Left colon (tissue), 2 donors: ENCODE measurements around the gene FFAR1. TPM values are rescaled to one million over a fixed set of nuclear protein-coding genes. Genes with fewer than 3 reads are reported as not detected.

Source experiments
- ATAC-seq: fragments of 200-7000 bp; cut with Tn5 transposase; one replicate; pipeline ENCODE4 v1.9.1; 2020; ENCODE audit warnings: mild to moderate bottlenecking, moderate library complexity
- DNase-seq, 2 donors: peaks; one replicate each; pipeline ENCODE4 v3.0.0-alpha.2; 2020
- intact Hi-C, 2 donors: fragments of 100-400 bp; cut with DNase I in 1 of 2; cut with micrococcal nuclease in 1 of 2; formaldehyde crosslinking; loops; one replicate each; pipeline versions ENCODE4 v1.11.2 to v1.14.0; 2022; cut with DNase I, micrococcal nuclease
- total RNA-seq, 2 donors: library from RNA; stranded (reverse); fragmentation: NEBNext Ultra II Directional; extraction: Animal tissue kit (Norgen Biotek cat#: 25700); gene quantifications; one replicate each; pipeline ENCODE4 v1.2.1, GENCODE V29; 2021
- donor health status: DM: no; HTN: no; CAD: no.
- donor health status: DM: yes; HTN: yes; CAD: no.

The FFAR1 gene
- total RNA-seq, 2 donors from 2014 or later: 0.11 TPM; not detected in 1

DNA sequence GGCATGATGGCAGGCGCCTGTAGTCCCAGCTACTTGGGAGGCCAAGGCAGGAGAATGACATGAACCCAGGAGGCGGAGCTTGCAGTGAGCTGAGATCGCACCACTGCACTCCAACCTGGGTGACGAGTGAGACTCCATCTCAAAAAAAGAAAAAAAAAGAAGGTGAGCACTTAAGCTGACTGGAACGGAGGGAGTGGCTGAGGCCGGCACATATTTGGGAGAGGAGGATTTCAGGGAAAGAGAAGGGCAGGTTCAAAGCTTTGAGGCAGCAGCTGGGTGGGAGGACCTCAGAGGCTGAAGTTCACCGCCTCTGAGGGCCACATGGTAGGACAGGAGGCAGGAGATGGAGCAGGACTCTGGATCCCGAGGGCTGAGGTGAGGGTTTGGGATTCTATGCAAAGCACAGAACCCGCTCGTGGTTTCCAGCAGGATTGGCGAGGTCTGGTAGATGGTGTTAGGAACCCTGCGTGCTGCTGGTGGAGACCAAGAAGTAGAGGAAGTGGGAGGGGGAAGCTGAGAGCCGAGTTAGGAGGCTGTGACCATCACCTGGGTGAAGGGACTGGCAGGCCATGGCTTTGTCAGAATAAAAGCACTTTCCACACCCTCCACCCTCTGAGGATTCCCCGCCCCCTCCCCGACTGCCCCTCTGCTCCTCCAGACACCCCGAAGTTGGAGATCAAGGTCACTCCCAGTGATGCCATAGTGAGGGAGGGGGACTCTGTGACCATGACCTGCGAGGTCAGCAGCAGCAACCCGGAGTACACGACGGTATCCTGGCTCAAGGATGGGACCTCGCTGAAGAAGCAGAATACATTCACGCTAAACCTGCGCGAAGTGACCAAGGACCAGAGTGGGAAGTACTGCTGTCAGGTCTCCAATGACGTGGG lies 10.4 kb upstream of the FFAR1 start:
- ATAC-seq (no peak), DNase-seq (no peak)
- intact Hi-C loops: no loop called here

DNA sequence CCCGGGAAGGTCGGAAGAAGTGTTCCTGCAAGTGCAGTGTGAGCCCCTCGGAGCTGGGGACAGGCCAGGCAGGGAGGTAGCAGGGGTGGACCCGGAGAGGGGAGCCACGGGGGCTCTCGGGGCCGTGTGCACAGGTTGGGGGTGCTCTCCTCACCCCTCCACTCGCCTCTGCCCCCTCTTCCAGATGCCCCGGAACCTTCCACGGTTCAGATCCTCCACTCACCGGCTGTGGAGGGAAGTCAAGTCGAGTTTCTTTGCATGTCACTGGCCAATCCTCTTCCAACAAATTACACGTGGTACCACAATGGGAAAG lies 9.8 kb upstream of the FFAR1 start:
- ATAC-seq (no peak), DNase-seq (no peak)
- intact Hi-C loops: no loop called here

DNA sequence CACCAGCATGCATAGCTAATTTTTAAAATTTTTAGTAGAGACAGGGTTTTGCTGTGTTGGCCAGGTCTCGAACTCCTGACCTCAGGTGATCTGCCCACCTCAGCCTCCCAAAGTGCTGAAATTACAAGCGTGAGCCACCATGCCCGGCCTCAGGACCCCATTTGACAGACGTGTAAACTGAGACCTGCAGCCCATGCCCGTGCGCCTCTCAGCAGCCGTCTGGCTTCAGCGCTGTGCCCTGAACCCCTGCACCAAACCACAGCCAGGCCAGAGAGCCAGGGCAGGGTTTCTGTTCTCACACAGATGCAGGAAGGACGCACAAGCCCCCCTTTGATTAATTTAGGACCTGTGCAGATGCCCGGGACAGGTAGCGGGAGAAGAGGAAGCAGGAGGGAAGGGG lies 7.3 kb upstream of the FFAR1 start:
- no peak for ATAC-seq
- no peak for DNase-seq
- intact Hi-C loops: no loop called here

DNA sequence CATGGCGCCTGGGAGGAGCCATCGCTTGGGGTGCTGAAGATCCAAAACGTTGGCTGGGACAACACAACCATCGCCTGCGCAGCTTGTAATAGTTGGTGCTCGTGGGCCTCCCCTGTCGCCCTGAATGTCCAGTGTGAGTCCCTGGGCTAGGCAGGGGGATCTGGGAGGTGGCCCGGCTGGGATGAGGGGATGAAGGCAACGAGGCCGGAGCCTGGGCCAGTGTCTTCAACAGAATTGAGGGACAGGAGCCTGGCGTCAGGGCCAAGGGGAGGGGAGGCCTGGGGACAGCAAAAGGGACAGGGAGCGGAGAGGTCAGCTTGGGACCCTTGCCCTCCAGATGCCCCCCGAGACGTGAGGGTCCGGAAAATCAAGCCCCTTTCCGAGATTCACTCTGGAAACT lies 6.7 kb upstream of the FFAR1 start:
- ATAC-seq (no peak), DNase-seq (no peak)
- intact Hi-C loops: no loop called here

DNA sequence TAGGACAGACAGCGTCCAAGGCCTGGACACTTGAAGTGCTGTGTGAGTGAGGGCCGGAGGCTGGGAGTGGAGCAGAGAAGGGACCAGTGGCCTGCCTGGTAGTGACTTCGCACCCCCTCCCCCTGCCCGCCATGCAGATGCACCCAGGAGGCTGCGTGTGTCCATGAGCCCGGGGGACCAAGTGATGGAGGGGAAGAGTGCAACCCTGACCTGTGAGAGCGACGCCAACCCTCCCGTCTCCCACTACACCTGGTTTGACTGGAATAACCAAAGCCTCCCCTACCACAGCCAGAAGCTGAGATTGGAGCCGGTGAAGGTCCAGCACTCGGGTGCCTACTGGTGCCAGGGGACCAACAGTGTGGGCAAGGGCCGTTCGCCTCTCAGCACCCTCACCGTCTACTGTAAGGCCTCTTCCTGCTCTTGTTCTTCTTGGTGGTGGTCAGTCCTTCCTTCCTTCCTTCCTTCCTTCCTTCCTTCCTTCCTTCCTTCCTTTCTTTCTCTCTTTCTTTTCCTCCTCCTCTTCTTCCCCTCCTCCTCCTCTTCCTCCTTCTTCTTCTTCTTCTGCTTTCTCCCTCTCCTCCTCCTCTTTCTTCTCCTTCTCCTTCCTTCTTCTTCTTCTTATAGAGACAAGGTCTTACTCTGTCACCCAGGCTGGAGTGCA lies 6.0 kb upstream of the FFAR1 start:
- DNase-seq: no peak
- ATAC-seq: no peak
- intact Hi-C loops: no loop called here

DNA sequence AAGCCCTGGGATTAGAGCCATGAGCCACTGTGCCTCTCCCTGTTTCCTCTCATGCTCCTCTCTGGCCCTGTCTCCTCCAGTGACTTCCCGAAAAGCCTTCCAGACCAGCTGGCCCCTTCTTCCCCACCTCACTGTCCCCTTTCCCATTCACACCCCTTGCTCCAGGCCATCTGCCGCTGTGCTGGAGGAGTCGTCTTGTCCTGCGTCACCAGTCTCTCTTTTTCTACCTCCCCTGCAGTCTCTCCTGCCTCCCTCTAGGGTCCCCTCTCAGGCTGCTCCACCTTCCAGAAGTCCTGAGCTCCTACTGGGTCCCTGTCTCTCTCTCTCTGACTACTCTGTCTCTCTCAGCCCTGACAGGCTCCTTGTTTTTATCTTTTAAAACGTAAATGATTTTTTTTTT lies 5.3 kb upstream of the FFAR1 start:
- ATAC-seq (no peak), DNase-seq (no peak)
- intact Hi-C loops: no loop called here

DNA sequence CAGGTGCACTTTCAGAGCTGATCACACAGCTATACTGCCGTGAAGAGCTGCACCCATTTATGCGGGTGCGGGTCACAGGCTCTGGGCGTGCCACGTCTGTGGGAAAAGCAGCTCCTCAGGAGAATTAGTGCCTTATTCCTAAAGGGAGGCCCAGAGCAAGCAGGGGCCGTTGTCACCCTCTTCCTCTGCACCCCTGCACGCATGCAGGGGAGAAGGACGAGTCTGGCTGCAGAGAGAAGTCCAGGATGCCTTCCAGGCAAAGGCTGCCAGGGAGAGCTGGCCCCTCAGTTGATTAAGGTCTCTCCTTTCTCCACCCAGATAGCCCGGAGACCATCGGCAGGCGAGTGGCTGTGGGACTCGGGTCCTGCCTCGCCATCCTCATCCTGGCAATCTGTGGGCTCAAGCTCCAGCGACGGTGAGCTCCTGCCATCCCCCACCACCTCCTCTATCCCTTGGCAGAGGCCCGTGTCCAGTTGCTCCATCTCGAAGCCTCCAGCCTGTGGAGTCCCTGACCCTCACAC lies 3.1 kb upstream of the FFAR1 start:
- no peak for DNase-seq
- intact Hi-C loops: no loop called here
- ATAC-seq: no peak

DNA sequence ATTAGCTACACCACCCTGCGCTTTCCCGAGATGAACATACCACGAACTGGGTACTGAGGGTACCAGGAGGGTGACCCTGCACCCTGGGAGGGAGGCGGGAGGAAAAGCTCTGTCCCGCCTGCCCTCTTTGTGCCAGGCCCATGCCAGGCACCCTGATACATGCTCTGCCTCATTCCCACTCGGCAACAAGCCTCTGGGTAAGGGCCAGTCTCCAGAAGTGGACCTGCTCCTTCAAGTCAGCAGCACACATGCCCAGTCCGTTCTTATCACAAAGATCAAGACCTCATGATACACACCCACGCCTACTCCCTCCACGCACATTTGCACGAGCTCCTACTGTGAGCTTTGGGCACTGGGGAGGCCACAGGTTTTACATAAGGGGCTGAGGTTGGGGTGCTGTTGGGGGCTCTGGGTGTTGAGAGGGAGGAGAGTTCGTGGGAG lies 2.0 kb upstream of the FFAR1 start:
- ATAC-seq (no peak), DNase-seq (no peak)
- intact Hi-C loops: no loop called here

DNA sequence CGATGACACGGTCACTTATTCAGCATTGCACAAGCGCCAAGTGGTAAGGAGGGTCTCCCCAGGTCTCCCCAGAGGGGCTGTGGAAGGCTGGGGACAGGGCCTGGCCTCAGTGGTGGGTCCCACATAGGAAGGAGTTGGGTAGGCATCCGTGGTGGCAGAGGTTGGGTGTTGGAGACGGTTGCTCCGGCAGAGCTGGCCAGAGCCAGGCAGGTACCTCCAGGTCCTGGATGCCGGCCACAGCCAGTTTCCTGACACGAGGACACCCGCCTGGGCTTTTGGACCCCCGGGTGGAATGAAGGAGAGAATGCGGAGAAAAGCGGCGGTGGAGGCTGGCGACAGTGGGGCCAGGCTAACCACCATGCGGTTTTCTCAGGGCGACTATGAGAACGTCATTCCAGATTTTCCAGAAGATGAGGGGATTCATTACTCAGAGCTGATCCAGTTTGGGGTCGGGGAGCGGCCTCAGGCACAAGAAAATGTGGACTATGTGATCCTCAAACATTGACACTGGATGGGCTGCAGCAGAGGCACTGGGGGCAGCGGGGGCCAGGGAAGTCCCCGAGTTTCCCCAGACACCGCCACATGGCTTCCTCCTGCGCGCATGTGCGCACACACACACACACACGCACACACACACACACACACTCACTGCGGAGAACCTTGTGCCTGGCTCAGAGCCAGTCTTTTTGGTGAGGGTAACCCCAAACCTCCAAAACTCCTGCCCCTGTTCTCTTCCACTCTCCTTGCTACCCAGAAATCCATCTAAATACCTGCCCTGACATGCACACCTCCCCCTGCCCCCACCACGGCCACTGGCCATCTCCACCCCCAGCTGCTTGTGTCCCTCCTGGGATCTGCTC lies 1.3 kb upstream of the FFAR1 start:
- DNase-seq: peak in 1 of 2 donors; percentile 63

DNA sequence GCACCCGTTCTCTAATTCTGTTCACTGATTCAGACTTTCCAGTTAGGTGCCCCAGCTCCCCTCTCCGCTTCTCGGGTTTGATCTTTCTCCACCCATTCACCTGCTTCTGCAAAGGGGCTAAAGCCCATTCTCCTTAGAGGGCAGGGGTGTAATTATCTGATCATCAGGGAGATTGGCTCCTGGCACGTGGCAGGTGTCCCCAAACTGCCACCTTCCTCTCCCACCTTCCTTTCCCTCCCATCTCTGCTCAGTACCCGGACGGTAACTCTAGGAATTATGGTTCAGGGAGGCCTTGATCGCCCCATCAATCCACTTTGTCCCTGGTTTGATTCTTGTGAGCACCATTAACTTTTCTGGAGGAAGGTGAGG lies 212 bp downstream of the FFAR1 start:
- intact Hi-C loops: no loop called here
- DNase-seq (no peak), ATAC-seq (no peak)

More for the DNA sequence above, 1.3 kb upstream of the FFAR1 start:
- ATAC-seq: no peak
- intact Hi-C loops: no loop called here

DNA sequence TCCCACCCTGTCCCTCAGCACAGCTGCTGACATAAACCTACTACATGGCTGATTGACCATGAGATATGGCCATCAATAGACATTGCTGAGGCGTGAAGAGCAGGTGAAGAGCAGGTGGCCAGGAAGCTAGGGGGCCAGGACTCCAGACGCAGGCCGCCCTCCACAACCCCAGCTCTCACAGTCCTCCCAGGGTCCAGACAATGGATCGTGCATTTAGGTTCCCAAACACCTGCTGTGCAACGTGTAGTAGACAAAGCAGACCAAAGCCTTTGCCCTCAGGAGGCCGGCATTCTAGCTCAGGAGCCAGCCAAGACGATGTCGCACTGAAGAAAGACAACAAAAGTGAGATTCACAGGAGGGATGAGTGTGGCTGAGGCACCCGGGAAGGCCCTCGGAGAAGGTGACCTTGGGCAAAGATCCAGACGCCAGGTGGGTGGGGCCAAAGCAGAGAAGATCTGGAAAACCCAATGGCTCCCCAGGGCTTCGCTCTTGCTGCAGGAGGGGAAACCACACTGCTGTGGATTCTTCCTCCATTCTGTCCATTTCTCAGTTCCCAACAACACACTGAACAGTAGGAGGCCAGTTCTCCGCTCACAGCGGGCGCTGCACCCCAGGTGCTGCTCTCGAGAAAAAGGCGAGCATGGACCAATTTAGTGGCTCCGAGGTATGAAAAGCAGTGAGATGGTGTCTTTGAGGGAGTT lies 1.4 kb downstream of the FFAR1 start:
- intact Hi-C loops: no loop called here
- ATAC-seq (no peak), DNase-seq (no peak)

DNA sequence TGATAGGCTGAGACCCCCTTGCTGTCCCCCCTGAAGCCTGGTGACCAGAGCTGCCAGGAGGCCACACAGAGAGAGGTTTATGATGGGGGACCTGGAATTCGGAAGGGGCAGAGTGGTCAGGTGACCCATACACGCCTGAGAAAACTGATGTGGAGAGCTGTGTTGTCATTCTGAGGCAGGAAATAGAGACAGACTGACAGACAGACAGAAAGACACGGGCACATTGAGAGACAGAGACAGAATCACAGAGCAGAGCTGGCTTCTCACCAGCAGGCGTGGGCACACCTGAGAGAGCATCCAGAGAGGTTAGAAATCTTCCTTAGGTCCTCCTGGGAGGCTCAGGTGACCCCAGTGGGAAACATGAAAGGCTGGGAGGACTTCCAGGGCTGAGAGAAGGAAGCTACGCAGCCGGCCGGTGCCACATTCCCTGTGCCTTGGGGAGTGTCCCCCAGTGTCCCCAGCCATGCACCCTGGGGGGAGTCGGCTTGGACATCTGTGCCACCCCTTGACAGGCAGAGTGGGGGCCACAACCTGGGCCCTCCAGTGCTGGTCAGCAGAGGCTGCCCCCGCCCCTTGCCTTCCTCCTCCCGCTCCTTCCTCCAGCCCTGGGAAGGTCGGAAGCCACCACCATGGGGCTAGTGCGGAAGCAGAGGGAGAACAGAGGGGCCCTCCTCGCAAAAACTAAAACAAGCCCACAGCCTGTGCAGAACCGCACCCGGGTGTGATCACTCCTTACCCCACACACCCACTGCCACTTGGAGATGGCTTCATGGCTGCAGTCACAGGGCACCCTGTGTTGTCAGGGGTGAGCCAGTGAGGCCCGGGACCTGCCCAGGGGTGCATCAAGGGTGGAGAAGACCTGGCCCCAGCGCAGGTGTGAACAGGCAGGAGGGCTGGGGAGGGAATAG lies 2.2 kb downstream of the FFAR1 start:
- intact Hi-C loops: loop anchor here (5.0 to 10.0 kb wide), 2 partner anchors 142 to 145 kb away; partner anchors contain the start of gene KRTDAP (in 2 of the 2)
- no peak for DNase-seq
- ATAC-seq: no peak

DNA sequence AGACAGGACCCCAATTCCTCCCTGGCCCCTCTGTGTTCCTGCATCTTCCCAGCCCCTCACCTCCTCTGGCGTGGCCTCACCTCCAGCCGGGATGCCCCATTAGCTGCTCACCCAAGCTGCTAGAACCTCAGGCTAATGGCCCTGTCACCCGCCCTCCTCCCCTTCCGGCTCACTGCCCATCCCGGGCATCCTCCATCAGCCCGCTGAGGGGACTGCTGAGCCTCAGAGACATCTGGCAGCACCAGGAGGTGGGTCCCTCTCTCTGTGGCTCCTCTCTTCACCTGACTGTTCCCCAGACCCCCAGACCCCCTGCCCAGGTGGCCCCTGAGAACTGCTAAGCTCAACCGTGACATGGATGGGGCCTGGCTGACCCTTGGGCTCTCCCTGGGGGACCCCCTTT lies 2.9 kb downstream of the FFAR1 start:
- no peak for DNase-seq
- ATAC-seq: no peak
- intact Hi-C loops: loop anchor here (5.0 to 10.0 kb wide), 2 partner anchors 142 to 144 kb away; partner anchors contain the start of gene KRTDAP (in 2 of the 2)

DNA sequence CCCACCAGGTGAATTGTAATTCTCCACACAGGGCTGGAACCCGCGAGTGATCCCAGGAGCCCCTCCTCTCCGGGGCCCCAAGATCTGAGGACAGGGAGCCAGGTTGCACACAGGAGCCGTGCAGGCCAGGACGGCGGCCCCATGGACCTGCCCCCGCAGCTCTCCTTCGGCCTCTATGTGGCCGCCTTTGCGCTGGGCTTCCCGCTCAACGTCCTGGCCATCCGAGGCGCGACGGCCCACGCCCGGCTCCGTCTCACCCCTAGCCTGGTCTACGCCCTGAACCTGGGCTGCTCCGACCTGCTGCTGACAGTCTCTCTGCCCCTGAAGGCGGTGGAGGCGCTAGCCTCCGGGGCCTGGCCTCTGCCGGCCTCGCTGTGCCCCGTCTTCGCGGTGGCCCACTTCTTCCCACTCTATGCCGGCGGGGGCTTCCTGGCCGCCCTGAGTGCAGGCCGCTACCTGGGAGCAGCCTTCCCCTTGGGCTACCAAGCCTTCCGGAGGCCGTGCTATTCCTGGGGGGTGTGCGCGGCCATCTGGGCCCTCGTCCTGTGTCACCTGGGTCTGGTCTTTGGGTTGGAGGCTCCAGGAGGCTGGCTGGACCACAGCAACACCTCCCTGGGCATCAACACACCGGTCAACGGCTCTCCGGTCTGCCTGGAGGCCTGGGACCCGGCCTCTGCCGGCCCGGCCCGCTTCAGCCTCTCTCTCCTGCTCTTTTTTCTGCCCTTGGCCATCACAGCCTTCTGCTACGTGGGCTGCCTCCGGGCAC lies 3.9 kb downstream of the FFAR1 start:
- no peak for DNase-seq
- intact Hi-C loops: loop anchor here (5.0 to 10.0 kb wide), 2 partner anchors 141 to 143 kb away; partner anchors contain the start of gene KRTDAP (in 2 of the 2)
- ATAC-seq: no peak

DNA sequence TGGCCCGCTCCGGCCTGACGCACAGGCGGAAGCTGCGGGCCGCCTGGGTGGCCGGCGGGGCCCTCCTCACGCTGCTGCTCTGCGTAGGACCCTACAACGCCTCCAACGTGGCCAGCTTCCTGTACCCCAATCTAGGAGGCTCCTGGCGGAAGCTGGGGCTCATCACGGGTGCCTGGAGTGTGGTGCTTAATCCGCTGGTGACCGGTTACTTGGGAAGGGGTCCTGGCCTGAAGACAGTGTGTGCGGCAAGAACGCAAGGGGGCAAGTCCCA lies 4.4 kb downstream of the FFAR1 start:
- no peak for ATAC-seq
- intact Hi-C loops: loop anchor here (5.0 to 10.0 kb wide), 2 partner anchors 140 to 143 kb away; partner anchors contain the start of gene KRTDAP (in 2 of the 2)
- no peak for DNase-seq

DNA sequence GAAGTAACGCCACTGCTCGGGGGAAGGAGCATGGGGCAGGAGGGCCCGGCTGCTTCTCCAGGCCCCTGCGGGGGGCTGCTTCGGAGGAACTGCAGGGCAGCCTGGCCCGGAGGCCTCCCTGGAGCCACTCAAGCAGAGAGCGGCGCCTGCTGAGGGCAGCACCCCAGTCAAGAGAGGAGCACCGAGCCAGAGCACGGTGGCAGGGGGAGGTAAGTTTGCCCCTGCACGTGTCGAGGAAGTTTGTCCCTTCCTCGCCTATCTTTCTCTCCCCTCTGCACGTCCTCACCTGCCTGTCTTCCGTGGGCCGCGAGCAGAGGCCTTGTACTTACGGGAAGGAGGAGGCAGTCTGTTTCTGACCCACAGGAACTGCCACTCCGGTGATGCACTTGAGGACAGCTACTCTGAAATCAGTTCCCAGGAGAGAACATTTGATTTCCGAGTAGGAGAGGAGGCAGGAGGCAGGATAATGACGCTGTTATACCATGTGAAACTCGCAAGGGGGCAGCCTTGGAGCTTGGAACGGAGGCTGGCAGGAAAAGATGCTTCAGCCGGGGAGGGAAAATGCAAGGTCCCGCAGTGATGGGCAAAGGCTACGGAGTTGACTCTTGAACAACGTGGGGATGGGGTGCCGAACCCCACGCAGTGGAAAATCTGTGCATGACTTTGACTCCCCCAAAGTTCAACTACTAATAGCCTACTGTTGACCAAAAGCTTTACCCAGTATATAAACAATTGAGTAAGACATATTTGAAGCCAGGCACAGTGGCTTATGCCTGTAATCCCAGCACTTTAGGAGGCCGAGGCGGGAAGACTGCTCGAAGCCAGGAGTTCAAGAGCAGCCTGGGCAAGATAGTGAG lies 5.0 kb downstream of the FFAR1 start:
- ATAC-seq (peak; percentile 83), DNase-seq (peak; percentile 50 to 66)
- intact Hi-C loops: loop anchor here (5.0 to 10.0 kb wide), 2 partner anchors 140 to 142 kb away; partner anchors contain the start of gene KRTDAP (in 2 of the 2)
